Panc1 (cell line): ENCODE results near the gene FCAMR. TPM values are rescaled to one million over a fixed set of nuclear protein-coding genes. Genes with fewer than 3 reads are reported as not detected.

ENCODE experiments used
- ATAC-seq: fragments of 200-7000 bp; cut with Tn5 transposase; 2 replicates; pipeline ENCODE4 v1.9.1; 2020; ENCODE audit warnings: mild to moderate bottlenecking, moderate library complexity
- BruUV-seq: library from RNA; stranded (reverse); fragments of 400-500 nt; replicated peaks from 2 replicates; lab custom pipeline; 2021; lab: Mats Ljungman, UMichigan
- CTCF ChIA-PET: fragments of 300-600 bp; sonication (Branson Sonifier 250); formaldehyde crosslinking; loops from one replicate; lab custom pipeline; 2022; ENCODE audit warnings: antibody characterized with exemption; lab: Charles Lee
- POLR2A ChIA-PET: fragments of 300-600 bp; sonication (Branson Sonifier 250); formaldehyde crosslinking; loops from one replicate; lab custom pipeline; 2022; ENCODE audit warnings: antibody characterized with exemption; lab: Charles Lee
- DNase-seq: peaks from one replicate; pipeline ENCODE4 v3.0.0-alpha.2; 2010; ENCODE audit warnings: low read depth, low spot score
- H3K27ac ChIP-seq: 2 replicates; pipeline ENCODE4 v1.5.1; 2011; ENCODE audit warnings: mild to moderate bottlenecking, low read length, inconsistent platforms
- H3K27me3 ChIP-seq: fragments of 200-500 bp; sonication (Bioruptor generic); 2 replicates; pipeline ENCODE4 v1.6.0; 2014; ENCODE audit warnings: low read length, inconsistent platforms; ENCODE audit not compliant: control insufficient read depth, insufficient read depth
- H3K36me3 ChIP-seq: fragments of 200-500 bp; sonication (Bioruptor generic); 2 replicates; pipeline ENCODE4 v1.5.1; 2014; ENCODE audit warnings: inconsistent platforms, mild to moderate bottlenecking, low read length, moderate library complexity; ENCODE audit not compliant: control insufficient read depth, insufficient read depth
- H3K4me1 ChIP-seq: 2 replicates; pipeline ENCODE4 v1.5.1; 2011; ENCODE audit warnings: inconsistent platforms, mild to moderate bottlenecking, low read length, moderate library complexity; ENCODE audit not compliant: control insufficient read depth, insufficient read depth
- H3K4me3 ChIP-seq, 2 experiments: 2 replicates each; pipeline ENCODE4 v1.5.1; 2011 to 2012; ENCODE audit warnings: low read depth in 2 of 2, low read length in 2 of 2, mild to moderate bottlenecking in 2 of 2, inconsistent platforms in 1 of 2, moderate library complexity in 1 of 2
- H3K9me3 ChIP-seq: fragments of 200-500 bp; sonication (Bioruptor generic); 2 replicates; pipeline ENCODE4 v1.5.1; 2014; ENCODE audit warnings: low read depth, mild to moderate bottlenecking, inconsistent platforms, low read length, moderate library complexity; ENCODE audit not compliant: control insufficient read depth, insufficient read depth
- CTCF ChIP-seq: fragments of 450-650 bp; IDR thresholded peaks from 2 replicates; pipeline ENCODE4 v1.5.1; 2017; ENCODE audit warnings: mild to moderate bottlenecking
- POLR2AphosphoS5 ChIP-seq: IDR thresholded peaks from 2 replicates; pipeline ENCODE4 v1.6.1; 2012; ENCODE audit warnings: mild to moderate bottlenecking, low read depth, low read length, moderate library complexity
- REST ChIP-seq, 2 experiments: IDR thresholded peaks; 2 replicates each; pipeline ENCODE4 v1.6.1; 2011 to 2012; ENCODE audit warnings: low read depth in 2 of 2, control low read depth in 1 of 2, low read length in 1 of 2, mild to moderate bottlenecking in 1 of 2, moderate library complexity in 1 of 2; ENCODE audit not compliant: insufficient read depth in 1 of 2
- SIN3A ChIP-seq: IDR thresholded peaks from 2 replicates; pipeline ENCODE4 v1.6.1; 2012; ENCODE audit warnings: low read depth, mild to moderate bottlenecking, low read length, moderate library complexity, borderline replicate concordance; ENCODE audit not compliant: insufficient read depth
- TCF7L2 ChIP-seq: IDR thresholded peaks from 2 replicates; pipeline ENCODE4 v1.6.1; 2011; ENCODE audit warnings: mild to moderate bottlenecking, low read depth, low read length, inconsistent platforms
- in situ Hi-C: cut with HindIII; loops from 2 replicates; pipeline ENCODE4 v1.10.0; 2016; ENCODE audit warnings: low sequenced_read_pairs, low pct_unique_long_range_greater_than_20kb
- intact Hi-C: fragments of 100-400 bp; cut with micrococcal nuclease; formaldehyde crosslinking; loops from one replicate; pipeline ENCODE4 v1.10.0; 2022; ENCODE audit not compliant: unreplicated experiment
- total RNA-seq: library from RNA; stranded (reverse); gene quantifications from one replicate; pipeline ENCODE4 v1.2.1, GENCODE V29; 2021; ENCODE audit not compliant: unreplicated experiment

FCAMR gene
- total RNA-seq, 1 experiment from 2014 or later = not detected

DNA sequence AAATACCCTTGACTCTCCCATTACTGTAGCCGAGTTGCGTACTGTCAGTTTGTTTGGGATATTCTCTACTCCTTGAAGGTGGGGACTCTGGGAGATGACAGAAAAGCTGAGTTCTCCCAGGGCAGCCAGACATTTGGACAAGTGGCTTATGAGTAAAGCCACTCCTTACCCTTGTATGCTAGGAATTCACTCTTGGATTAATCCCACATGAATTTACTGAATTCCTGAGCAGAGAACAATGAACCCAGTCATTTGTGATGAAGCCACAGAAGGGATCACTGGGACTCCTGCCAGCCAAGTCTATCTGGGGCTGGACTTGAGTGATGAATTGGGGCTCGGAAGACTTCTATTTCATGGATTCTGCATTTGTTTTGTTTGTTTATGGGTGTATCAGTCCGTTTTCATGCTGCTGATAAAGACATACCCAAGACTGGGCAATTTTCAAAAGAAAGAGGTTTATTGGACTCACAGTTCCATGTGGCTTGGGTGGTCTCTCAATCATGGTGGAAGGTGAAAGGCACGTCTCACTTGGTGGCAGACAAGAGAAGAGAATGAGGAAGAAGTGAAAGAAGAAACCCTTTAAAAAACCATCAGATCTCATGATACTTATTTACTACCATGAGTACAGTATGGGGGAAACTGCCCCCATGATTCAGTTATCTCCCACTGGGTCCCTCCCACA lies 37.2 kb upstream of the FCAMR start:
- no TSS peak for BruUV-seq
- Histone ChIP-seq H3K27ac (no peak overlapping the region), H3K4me1 (no peaks in the 10 kb centered on the region), H3K27me3 (peaks cover 6% of the 10 kb centered on the region), H3K9me3 (no peaks in the 10 kb centered on the region), H3K4me3 (no peak overlapping the region), H3K36me3 (no peaks in the 10 kb centered on the region)
- peak; percentile 60; the same call in 1 of the 2 replicates for ATAC-seq
- in situ Hi-C loops (no loop called here), intact Hi-C loops (no loop called here)
- CTCF ChIA-PET = interaction anchor here (0.5 kb wide), 1 partner anchor 956 kb away, joined by 5 read pairs; no protein-coding TSS in a partner anchor
- DNase-seq = no peak
- TF ChIP-seq SIN3A (no peak), REST (IDR thresholded peaks at IDR 0.05; ENCODE audit: insufficient read depth in 1 of 2, low read depth in 2 of 2, low read length in 1 of 2) (no peak), CTCF (no peak), TCF7L2 (no peak), POLR2AphosphoS5 (no peak)
- POLR2A ChIA-PET = no interaction called here

GRCh38 chr1:207006914-207007313 lies 36.7 kb upstream of the FCAMR start:
- no peak for TF ChIP-seq TCF7L2
- TF ChIP-seq REST (IDR thresholded peaks at IDR 0.05; ENCODE audit: insufficient read depth in 1 of 2, low read depth in 2 of 2, low read length in 1 of 2) = no peak
- TF ChIP-seq CTCF = no peak
- TF ChIP-seq POLR2AphosphoS5 = no peak
- TF ChIP-seq SIN3A = no peak
- no peaks in the 10 kb centered on the region for H3K4me1 ChIP-seq
- BruUV-seq = no TSS peak
- no peaks in the 10 kb centered on the region for H3K36me3 ChIP-seq
- DNase-seq (no peak), ATAC-seq (no peak)
- intact Hi-C loops (no loop called here), in situ Hi-C loops (no loop called here)
- H3K27ac ChIP-seq = no peak overlapping the region
- peaks cover under 1% of the 10 kb centered on the region for H3K27me3 ChIP-seq
- ChIA-PET CTCF (interaction anchor here (0.6 kb wide), 1 partner anchor 818 kb away, joined by 3 read pairs; no protein-coding TSS in a partner anchor), POLR2A (no interaction called here)
- H3K4me3 ChIP-seq = no peak overlapping the region
- no peaks in the 10 kb centered on the region for H3K9me3 ChIP-seq
